C4-2B (cell line): Measurements from ENCODE around the gene G6PD.

ENCODE experiments used
- ZFX ChIP-seq: fragments of 450-650 bp; IDR thresholded peaks from 2 replicates; pipeline ENCODE4 v1.6.1; 2017
- TF ChIP-seq, protein P1 (sequence below): fragments of 450-650 bp; conservative IDR thresholded peaks from 2 replicates; pipeline ENCODE4 v1.5.1; 2017; ENCODE audit warnings: mild to moderate bottlenecking

DNA sequence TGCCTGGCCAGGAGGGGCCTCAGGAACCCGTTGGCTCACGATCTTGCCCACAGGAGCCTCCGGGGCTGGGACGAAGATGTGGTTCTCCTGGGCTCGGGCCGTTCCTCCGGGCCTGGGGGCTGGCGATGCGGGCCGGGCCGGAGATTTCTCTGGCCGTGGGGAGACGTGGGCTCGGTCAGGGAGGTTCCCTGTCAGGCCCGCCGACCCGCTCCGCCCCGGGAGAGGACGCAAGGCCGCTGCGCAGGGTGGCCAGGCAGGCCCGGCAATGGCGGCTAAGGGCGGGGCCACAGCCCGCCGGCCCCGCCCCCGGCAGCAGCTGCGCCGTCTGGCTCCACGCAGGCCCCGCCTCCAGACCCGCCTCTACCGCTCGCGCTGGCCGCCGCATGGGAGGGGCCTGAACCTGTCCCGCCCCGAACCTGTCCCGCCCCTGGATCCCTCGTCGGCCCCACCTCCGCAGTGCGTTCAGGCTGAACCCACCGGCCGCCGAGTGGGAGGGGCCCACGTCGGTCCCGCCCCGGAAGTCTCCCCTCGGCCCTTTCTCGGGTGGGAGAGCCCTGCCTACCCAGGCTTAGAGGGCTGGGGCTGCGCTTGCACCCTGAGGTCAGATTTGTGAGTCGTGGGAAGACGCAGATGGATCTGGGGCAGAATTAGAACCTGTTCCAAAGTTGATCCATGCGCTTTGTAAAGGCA, 30.5 kb downstream of the G6PD start, which contains the start of gene FAM3A:
- TF ChIP-seq, protein P1, sequence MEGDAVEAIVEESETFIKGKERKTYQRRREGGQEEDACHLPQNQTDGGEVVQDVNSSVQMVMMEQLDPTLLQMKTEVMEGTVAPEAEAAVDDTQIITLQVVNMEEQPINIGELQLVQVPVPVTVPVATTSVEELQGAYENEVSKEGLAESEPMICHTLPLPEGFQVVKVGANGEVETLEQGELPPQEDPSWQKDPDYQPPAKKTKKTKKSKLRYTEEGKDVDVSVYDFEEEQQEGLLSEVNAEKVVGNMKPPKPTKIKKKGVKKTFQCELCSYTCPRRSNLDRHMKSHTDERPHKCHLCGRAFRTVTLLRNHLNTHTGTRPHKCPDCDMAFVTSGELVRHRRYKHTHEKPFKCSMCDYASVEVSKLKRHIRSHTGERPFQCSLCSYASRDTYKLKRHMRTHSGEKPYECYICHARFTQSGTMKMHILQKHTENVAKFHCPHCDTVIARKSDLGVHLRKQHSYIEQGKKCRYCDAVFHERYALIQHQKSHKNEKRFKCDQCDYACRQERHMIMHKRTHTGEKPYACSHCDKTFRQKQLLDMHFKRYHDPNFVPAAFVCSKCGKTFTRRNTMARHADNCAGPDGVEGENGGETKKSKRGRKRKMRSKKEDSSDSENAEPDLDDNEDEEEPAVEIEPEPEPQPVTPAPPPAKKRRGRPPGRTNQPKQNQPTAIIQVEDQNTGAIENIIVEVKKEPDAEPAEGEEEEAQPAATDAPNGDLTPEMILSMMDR: no peak
- peak; percentile 72 for TF ChIP-seq ZFX
